CD4-positive, alpha-beta memory T cell (primary cell): ENCODE results near the gene SMIM8. TPM values are rescaled to one million over a fixed set of nuclear protein-coding genes. Genes with fewer than 3 reads are reported as not detected.
A peak's percentile ranks its signal among the peaks of the same experiment; 100 is the strongest.

Experiments used
- CTCF ChIA-PET: fragments of 350-600 bp; sonication (Branson Sonifier 250); formaldehyde crosslinking; loops from one replicate; lab custom pipeline; 2021; ENCODE audit warnings: inconsistent platforms; ENCODE audit not compliant: partially characterized antibody; lab: Charles Lee
- POLR2A ChIA-PET: fragments of 350-600 bp; sonication (Branson Sonifier 250); formaldehyde crosslinking; loops from one replicate; lab custom pipeline; 2021; ENCODE audit not compliant: partially characterized antibody; lab: Charles Lee
- DNase-seq, 5 donors: peaks; one replicate each; pipeline versions ENCODE4 v3.0.0 to v3.0.0-alpha.2; 2020 to 2022; ENCODE audit warnings: mixed read lengths in 1 of 5
- H3K27ac ChIP-seq: one replicate; pipeline ENCODE4 v1.7.0; 2013; ENCODE audit warnings: low read depth, low read length
- H3K27me3 ChIP-seq: 2 replicates; pipeline ENCODE4 v1.7.0; 2013; ENCODE audit warnings: mild to moderate bottlenecking, low read length, moderate library complexity; ENCODE audit not compliant: insufficient read depth
- H3K36me3 ChIP-seq: 2 replicates; pipeline ENCODE4 v1.7.0; 2013; ENCODE audit warnings: mild to moderate bottlenecking, low read length, moderate library complexity; ENCODE audit not compliant: insufficient read depth
- H3K4me1 ChIP-seq: 2 replicates; pipeline ENCODE4 v1.7.0; 2013; ENCODE audit warnings: mild to moderate bottlenecking, low read length, moderate library complexity; ENCODE audit not compliant: insufficient read depth
- H3K4me3 ChIP-seq, 2 donors: one replicate each; pipeline ENCODE4 v1.7.0; 2013; ENCODE audit warnings: low read length in 2 of 2, mild to moderate bottlenecking in 1 of 2
- H3K9me3 ChIP-seq, 2 donors: one replicate each; pipeline ENCODE4 v1.7.0; 2013; ENCODE audit warnings: low read length in 2 of 2, control low read depth in 1 of 2; ENCODE audit not compliant: control insufficient read depth in 1 of 2
- H3K27ac Mint-ChIP-seq, 7 donors: one replicate each; pipeline ENCODE4 v1.8.0; 2020 to 2021; ENCODE audit warnings: mixed read lengths in 7 of 7, mild to moderate bottlenecking in 6 of 7, inconsistent platforms in 3 of 7, moderate library complexity in 3 of 7
- H3K27me3 Mint-ChIP-seq, 2 donors: one replicate each; pipeline ENCODE4 v1.8.0; 2020 to 2021; ENCODE audit warnings: mixed read lengths in 2 of 2
- H3K36me3 Mint-ChIP-seq, 2 donors: one replicate each; pipeline ENCODE4 v1.8.0; 2020 to 2021; ENCODE audit warnings: mixed read lengths in 2 of 2, inconsistent platforms in 1 of 2, mild to moderate bottlenecking in 1 of 2
- H3K4me1 Mint-ChIP-seq, 4 donors: one replicate each; pipeline ENCODE4 v1.8.0; 2020 to 2021; ENCODE audit warnings: mixed read lengths in 4 of 4, mild to moderate bottlenecking in 1 of 4
- H3K4me3 Mint-ChIP-seq, 8 donors: one replicate each; pipeline ENCODE4 v1.8.0; 2020 to 2021; ENCODE audit warnings: mixed read lengths in 8 of 8, mild to moderate bottlenecking in 7 of 8, moderate library complexity in 6 of 8, inconsistent platforms in 3 of 8
- H3K9me3 Mint-ChIP-seq, 8 donors: one replicate each; pipeline ENCODE4 v1.8.0; 2020 to 2021; ENCODE audit warnings: mixed read lengths in 8 of 8, mild to moderate bottlenecking in 5 of 8, inconsistent platforms in 3 of 8, moderate library complexity in 1 of 8
- intact Hi-C: fragments of 100-400 bp; cut with micrococcal nuclease; formaldehyde crosslinking; loops from one replicate; pipeline ENCODE4 v1.15.1; 2023
- polyA plus RNA-seq, 2 donors: library from polyadenylated mRNA; unstranded; fragments of 300-500 nt; fragmentation: Illumina TruSeq; gene quantifications; one replicate each; pipeline ENCODE4 v1.2.3, GENCODE V29; 2021
- total RNA-seq, 2 experiments: library from RNA; stranded (reverse); gene quantifications; one replicate each; pipeline ENCODE4 v1.2.3, GENCODE V29; 2021

The SMIM8 gene
- total and polyA plus RNA-seq, 4 experiments from 2014 or later, result 11.1 to 19.4 (median 13.8) TPM

GRCh38 chr6:87333033-87333432 is 10.6 kb downstream of the SMIM8 start:
- no peaks in the 10 kb centered on the region for H3K27me3 Mint-ChIP-seq
- H3K4me3 Mint-ChIP-seq, result peak overlapping the region in 1 of 8 donors; percentile 53
- intact Hi-C loops, result no loop called here
- peak overlapping the region in 1 of 7 donors; percentile 76 for H3K27ac Mint-ChIP-seq
- peaks cover 14 to 21% (median 18%) of the 10 kb centered on the region in 4 donors for H3K4me1 Mint-ChIP-seq
- Histone ChIP-seq H3K27me3 (no peaks in the 10 kb centered on the region), H3K4me1 (peaks cover 11% of the 10 kb centered on the region), H3K27ac (no peak overlapping the region), H3K36me3 (no peaks in the 10 kb centered on the region), H3K4me3 (no peak overlapping the region), H3K9me3 (no peaks in the 10 kb centered on the region)
- POLR2A ChIA-PET, result no interaction called here
- CTCF ChIA-PET, result no interaction called here
- DNase-seq, result no peak
- peaks cover 0 to 8% (median under 1%) of the 10 kb centered on the region in 8 donors for H3K9me3 Mint-ChIP-seq
- peaks cover 16 to 18% of the 10 kb centered on the region in 2 donors for H3K36me3 Mint-ChIP-seq

GRCh38 chr6:87333591-87334181 is 11.3 kb downstream of the SMIM8 start:
- Mint-ChIP-seq H3K4me3 (peak overlapping the region in 4 of 8 donors; percentile 18 to 55 (median 52)), H3K27ac (peak overlapping the region in 4 of 7 donors; percentile 48 to 70 (median 62)), H3K4me1 (peaks cover 14 to 19% (median 17%) of the 10 kb centered on the region in 4 donors), H3K9me3 (peaks cover 0 to 8% (median under 1%) of the 10 kb centered on the region in 8 donors), H3K36me3 (peaks cover 23% of the 10 kb centered on the region in 2 donors), H3K27me3 (no peaks in the 10 kb centered on the region)
- peak in 3 of 5 donors; percentile 6 to 9 (median 6) for DNase-seq
- Histone ChIP-seq H3K27ac (no peak overlapping the region), H3K9me3 (no peaks in the 10 kb centered on the region), H3K4me1 (peaks cover 11% of the 10 kb centered on the region), H3K4me3 (no peak overlapping the region), H3K27me3 (no peaks in the 10 kb centered on the region), H3K36me3 (no peaks in the 10 kb centered on the region)
- CTCF ChIA-PET, result no interaction called here
- intact Hi-C loops, result no loop called here
- POLR2A ChIA-PET, result no interaction called here

- H3K4me3 ChIP-seq, result no peak overlapping the region
- no peaks in the 10 kb centered on the region for H3K36me3 ChIP-seq
- no peak for DNase-seq
- Mint-ChIP-seq H3K27ac (no peak overlapping the region), H3K27me3 (no peaks in the 10 kb centered on the region), H3K36me3 (peaks cover 26% of the 10 kb centered on the region in 2 donors), H3K4me1 (peaks cover 14 to 18% (median 17%) of the 10 kb centered on the region in 4 donors), H3K4me3 (no peak overlapping the region), H3K9me3 (peaks cover 0 to 8% (median under 1%) of the 10 kb centered on the region in 8 donors)
- no peaks in the 10 kb centered on the region for H3K9me3 ChIP-seq
- intact Hi-C loops, result no loop called here
- no peaks in the 10 kb centered on the region for H3K27me3 ChIP-seq
- peaks cover 11% of the 10 kb centered on the region for H3K4me1 ChIP-seq
- CTCF ChIA-PET, result interaction anchor here (1.9 kb wide), 1 partner anchor 13 kb away, joined by 9 read pairs; the partner anchor contains the start of gene SMIM8
- H3K27ac ChIP-seq, result no peak overlapping the region
- POLR2A ChIA-PET, result no interaction called here
These were observed 12.3 kb downstream of the SMIM8 start for GRCh38 chr6:87334683-87335082.

- intact Hi-C loops, result no loop called here
- Histone ChIP-seq H3K4me1 (peaks cover 11% of the 10 kb centered on the region), H3K9me3 (no peaks in the 10 kb centered on the region), H3K36me3 (no peaks in the 10 kb centered on the region), H3K27ac (no peak overlapping the region), H3K4me3 (no peak overlapping the region), H3K27me3 (no peaks in the 10 kb centered on the region)
- H3K9me3 Mint-ChIP-seq, result peaks cover 0 to 8% (median under 1%) of the 10 kb centered on the region in 8 donors
- POLR2A ChIA-PET, result no interaction called here
- H3K36me3 Mint-ChIP-seq, result peaks cover 31% of the 10 kb centered on the region in 2 donors
- no peaks in the 10 kb centered on the region for H3K27me3 Mint-ChIP-seq
- H3K27ac Mint-ChIP-seq, result no peak overlapping the region
- H3K4me3 Mint-ChIP-seq, result peak overlapping the region in 1 of 8 donors; percentile 6
- DNase-seq, result no peak
- CTCF ChIA-PET, result interaction anchor here (1.1 to 1.9 kb wide), 2 partner anchors 14 to 28 kb away, joined by 3 to 9 read pairs; partner anchors contain the start of gene SMIM8
- H3K4me1 Mint-ChIP-seq, result peaks cover 13 to 18% (median 16%) of the 10 kb centered on the region in 4 donors
These were observed 14.0 kb downstream of the SMIM8 start for GRCh38 chr6:87336367-87336766.

- POLR2A ChIA-PET, result no interaction called here
- CTCF ChIA-PET, result interaction anchor here (2.4 kb wide), 1 partner anchor 18 kb away, joined by 5 read pairs; the partner anchor contains the start of gene SMIM8
- Histone ChIP-seq H3K27me3 (no peaks in the 10 kb centered on the region), H3K36me3 (no peaks in the 10 kb centered on the region), H3K4me3 (no peak overlapping the region), H3K9me3 (no peaks in the 10 kb centered on the region), H3K4me1 (no peaks in the 10 kb centered on the region), H3K27ac (no peak overlapping the region)
- Mint-ChIP-seq H3K27me3 (no peaks in the 10 kb centered on the region), H3K4me1 (peaks cover 0 to 4% (median 0%) of the 10 kb centered on the region in 4 donors), H3K36me3 (peaks cover 27 to 32% of the 10 kb centered on the region in 2 donors), H3K4me3 (no peak overlapping the region), H3K9me3 (no peaks in the 10 kb centered on the region), H3K27ac (peak overlapping the region in 1 of 7 donors; percentile 32)
- no peak for DNase-seq
- intact Hi-C loops, result no loop called here
These were observed 17.8 kb downstream of the SMIM8 start for GRCh38 chr6:87340230-87340629.

- no peaks in the 10 kb centered on the region for H3K4me1 ChIP-seq
- no peak overlapping the region for H3K4me3 Mint-ChIP-seq
- H3K9me3 ChIP-seq, result no peaks in the 10 kb centered on the region
- peaks cover 27 to 34% of the 10 kb centered on the region in 2 donors for H3K36me3 Mint-ChIP-seq
- H3K27me3 ChIP-seq, result no peaks in the 10 kb centered on the region
- intact Hi-C loops, result no loop called here
- H3K27me3 Mint-ChIP-seq, result no peaks in the 10 kb centered on the region
- peaks cover 0 to 3% (median 0%) of the 10 kb centered on the region in 4 donors for H3K4me1 Mint-ChIP-seq
- H3K36me3 ChIP-seq, result no peaks in the 10 kb centered on the region
- H3K27ac Mint-ChIP-seq, result no peak overlapping the region
- no peak overlapping the region for H3K27ac ChIP-seq
- no peak overlapping the region for H3K4me3 ChIP-seq
- DNase-seq, result no peak
- POLR2A ChIA-PET, result no interaction called here
- H3K9me3 Mint-ChIP-seq, result no peaks in the 10 kb centered on the region
- CTCF ChIA-PET, result no interaction called here
These were observed 18.8 kb downstream of the SMIM8 start for GRCh38 chr6:87341158-87341557.

GRCh38 chr6:87341899-87342298 is 19.5 kb downstream of the SMIM8 start:
- Mint-ChIP-seq H3K4me1 (no peaks in the 10 kb centered on the region), H3K27me3 (no peaks in the 10 kb centered on the region), H3K36me3 (peaks cover 29 to 36% of the 10 kb centered on the region in 2 donors), H3K27ac (no peak overlapping the region), H3K4me3 (no peak overlapping the region), H3K9me3 (no peaks in the 10 kb centered on the region)
- H3K4me3 ChIP-seq, result no peak overlapping the region
- no peak overlapping the region for H3K27ac ChIP-seq
- intact Hi-C loops, result no loop called here
- no peaks in the 10 kb centered on the region for H3K9me3 ChIP-seq
- H3K36me3 ChIP-seq, result no peaks in the 10 kb centered on the region
- POLR2A ChIA-PET, result no interaction called here
- no peaks in the 10 kb centered on the region for H3K4me1 ChIP-seq
- no peaks in the 10 kb centered on the region for H3K27me3 ChIP-seq
- DNase-seq, result no peak
- CTCF ChIA-PET, result interaction anchor here (1.1 kb wide), 1 partner anchor 53 kb away, joined by 3 read pairs; no protein-coding TSS in a partner anchor
